ENCODE measurements around the gene RANBP9.

DNA sequence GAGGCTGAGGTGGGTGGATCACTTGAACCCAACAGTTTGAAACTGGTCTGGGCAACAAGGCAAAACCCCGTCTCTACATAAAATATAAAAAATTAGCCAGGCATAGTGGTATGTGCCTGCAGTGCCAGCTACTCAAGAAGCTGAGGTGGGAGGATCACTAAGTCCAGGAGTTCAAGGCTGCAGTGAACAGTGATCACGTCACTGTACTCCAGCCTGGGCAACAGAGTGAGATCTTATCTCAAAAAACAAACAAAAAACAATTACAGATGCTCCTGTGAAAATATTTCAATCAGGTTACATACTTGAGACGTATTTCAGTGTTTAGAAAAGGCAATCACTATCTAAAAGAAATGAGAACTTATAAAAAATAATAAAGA is 33.8 kb downstream of the RANBP9 start:
- TF ChIP-seq, protein P1, sequence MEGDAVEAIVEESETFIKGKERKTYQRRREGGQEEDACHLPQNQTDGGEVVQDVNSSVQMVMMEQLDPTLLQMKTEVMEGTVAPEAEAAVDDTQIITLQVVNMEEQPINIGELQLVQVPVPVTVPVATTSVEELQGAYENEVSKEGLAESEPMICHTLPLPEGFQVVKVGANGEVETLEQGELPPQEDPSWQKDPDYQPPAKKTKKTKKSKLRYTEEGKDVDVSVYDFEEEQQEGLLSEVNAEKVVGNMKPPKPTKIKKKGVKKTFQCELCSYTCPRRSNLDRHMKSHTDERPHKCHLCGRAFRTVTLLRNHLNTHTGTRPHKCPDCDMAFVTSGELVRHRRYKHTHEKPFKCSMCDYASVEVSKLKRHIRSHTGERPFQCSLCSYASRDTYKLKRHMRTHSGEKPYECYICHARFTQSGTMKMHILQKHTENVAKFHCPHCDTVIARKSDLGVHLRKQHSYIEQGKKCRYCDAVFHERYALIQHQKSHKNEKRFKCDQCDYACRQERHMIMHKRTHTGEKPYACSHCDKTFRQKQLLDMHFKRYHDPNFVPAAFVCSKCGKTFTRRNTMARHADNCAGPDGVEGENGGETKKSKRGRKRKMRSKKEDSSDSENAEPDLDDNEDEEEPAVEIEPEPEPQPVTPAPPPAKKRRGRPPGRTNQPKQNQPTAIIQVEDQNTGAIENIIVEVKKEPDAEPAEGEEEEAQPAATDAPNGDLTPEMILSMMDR (IDR thresholded peaks at IDR 0.05 in 4 of 5, conservative IDR thresholded peaks at IDR 0.05 in 1 of 5), result no peak
- TF ChIP-seq POLR2A (IDR thresholded peaks at IDR 0.05), result no peak

Data from gastrocnemius medialis (tissue), 4 donors.